Spleen (tissue), 7 donors: ENCODE results near the gene RETSAT.

Source experiments
- POLR2AphosphoS5 ChIP-seq, 3 donors: sonication (generic); formaldehyde crosslinking; IDR thresholded peaks; one replicate each; pipeline ENCODE4 v1.5.1; 2017; ENCODE audit warnings: antibody characterized with exemption in 3 of 3
- TF ChIP-seq, protein P1 (sequence below), 11 experiments: fragments of 200-600 bp in 7 of 11; fragments of 450-650 bp in 4 of 11; sonication (generic) in 4 of 11; IDR thresholded peaks in 8 of 11; conservative IDR thresholded peaks in 3 of 11; 1 replicate in 7 of 11; 2 replicates in 4 of 11; pipeline versions ENCODE4 v1.4.0 to v1.8.0; 2016 to 2021; ENCODE audit warnings: antibody characterized with exemption in 11 of 11, inconsistent platforms in 4 of 11, mild to moderate bottlenecking in 1 of 11
- donor health status: DM: no; HTN: no; CAD: no; lungs with moderate emphysema.
- donor health status: DM: no; HTN: no; CAD: no.
- donor health status: DM: no; HTN: no; CAD: no.

DNA sequence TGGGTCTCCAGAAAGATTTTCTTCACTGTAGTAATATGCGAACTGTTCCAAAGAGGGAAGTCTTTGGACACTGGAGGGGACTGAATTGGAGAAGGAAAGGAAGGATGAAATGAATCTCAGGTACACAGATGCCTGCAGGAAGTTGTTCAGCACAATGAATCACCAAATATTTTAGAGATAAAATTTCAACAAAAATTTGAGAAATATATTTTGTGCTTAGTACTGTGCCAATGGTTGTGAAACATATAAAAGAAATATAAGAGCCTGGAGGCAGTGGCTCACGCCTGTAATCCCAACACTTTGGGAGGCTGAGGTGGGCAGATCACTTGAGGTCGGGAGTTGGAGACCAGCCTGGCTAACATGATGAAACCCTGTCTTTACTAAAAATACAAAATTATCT, 3.4 kb upstream of the RETSAT start:
- no peak for TF ChIP-seq POLR2AphosphoS5 (IDR thresholded peaks at IDR 0.05)
- TF ChIP-seq, protein P1, sequence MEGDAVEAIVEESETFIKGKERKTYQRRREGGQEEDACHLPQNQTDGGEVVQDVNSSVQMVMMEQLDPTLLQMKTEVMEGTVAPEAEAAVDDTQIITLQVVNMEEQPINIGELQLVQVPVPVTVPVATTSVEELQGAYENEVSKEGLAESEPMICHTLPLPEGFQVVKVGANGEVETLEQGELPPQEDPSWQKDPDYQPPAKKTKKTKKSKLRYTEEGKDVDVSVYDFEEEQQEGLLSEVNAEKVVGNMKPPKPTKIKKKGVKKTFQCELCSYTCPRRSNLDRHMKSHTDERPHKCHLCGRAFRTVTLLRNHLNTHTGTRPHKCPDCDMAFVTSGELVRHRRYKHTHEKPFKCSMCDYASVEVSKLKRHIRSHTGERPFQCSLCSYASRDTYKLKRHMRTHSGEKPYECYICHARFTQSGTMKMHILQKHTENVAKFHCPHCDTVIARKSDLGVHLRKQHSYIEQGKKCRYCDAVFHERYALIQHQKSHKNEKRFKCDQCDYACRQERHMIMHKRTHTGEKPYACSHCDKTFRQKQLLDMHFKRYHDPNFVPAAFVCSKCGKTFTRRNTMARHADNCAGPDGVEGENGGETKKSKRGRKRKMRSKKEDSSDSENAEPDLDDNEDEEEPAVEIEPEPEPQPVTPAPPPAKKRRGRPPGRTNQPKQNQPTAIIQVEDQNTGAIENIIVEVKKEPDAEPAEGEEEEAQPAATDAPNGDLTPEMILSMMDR (IDR thresholded peaks at IDR 0.05 in 8 of 11, conservative IDR thresholded peaks at IDR 0.05 in 3 of 11) = no peak
